ENCODE data around the gene DIS3L2.

DNA sequence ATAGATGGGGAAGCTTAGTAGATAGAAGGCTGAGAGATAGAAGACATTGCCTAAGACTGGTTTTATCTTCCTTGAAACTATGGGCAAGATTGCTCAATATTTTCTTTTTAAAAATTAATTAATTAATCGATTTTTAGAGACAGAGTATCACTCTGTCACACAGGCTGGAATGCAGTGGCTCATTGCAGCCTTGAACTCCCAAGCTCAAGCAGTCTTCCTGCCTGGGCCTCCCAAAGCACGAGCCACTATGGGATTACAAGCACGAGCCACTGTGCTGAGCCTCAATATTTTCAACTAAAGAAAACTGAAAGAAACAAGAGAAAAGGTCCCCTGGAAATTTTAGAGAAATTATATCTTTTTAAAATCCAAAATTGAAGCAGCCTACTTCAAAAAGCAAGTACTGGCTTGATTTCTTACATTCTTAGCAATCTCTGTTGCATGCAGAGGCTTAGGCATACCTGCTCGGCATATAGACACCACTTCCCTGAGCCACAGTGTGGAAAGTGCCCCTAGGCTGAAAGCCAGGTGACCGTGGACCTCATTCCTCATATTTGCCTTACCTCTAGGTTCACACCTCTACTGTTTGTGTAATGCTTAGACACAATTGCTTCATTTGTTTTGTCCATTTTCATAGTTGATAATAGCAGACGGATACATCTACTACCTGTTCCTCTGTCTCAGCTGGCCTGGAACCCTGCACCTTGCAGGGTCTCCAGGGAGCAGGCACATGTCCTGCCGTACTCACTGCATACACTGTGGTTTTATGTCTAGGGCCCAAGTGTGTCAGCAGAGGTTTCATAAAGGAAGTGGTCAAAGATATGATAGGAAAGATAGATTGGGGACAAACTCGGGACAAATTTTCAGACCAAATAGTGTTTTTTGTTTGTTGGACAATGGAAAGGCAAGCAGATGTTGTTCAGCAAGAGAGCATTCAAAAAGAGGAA, 250.5 kb downstream of the DIS3L2 start:
- TF ChIP-seq POLR2A (IDR thresholded peaks at IDR 0.05; ENCODE audit: low read depth, low read length) (no peak), POLR2AphosphoS5 (IDR thresholded peaks at IDR 0.05; ENCODE audit: low read depth, low read length) (no peak), TAF1 (IDR thresholded peaks at IDR 0.05; ENCODE audit: borderline replicate concordance, low read depth, low read length) (no peak)

Data from GM12892 (cell line).